ENCODE results near the gene OMA1.

OMA1 gene

GRCh38 chr1:58587667-58588066 is 41.1 kb upstream of the OMA1 start:
- Histone ChIP-seq H3F3A (ENCODE audit: control insufficient read depth, insufficient read depth) (no peaks in the 10 kb centered on the region), H3K9me3 (ENCODE audit: control insufficient read depth, insufficient read depth, low read length) (no peaks in the 10 kb centered on the region), H3K79me2 (ENCODE audit: control insufficient read depth, low read length) (no peaks in the 10 kb centered on the region), H3K4me1 (ENCODE audit: control insufficient read depth, low read length) (peaks cover 5% of the 10 kb centered on the region), H4K20me1 (ENCODE audit: control insufficient read depth, insufficient read depth, low read depth, low read length) (no peaks in the 10 kb centered on the region), H3K27ac (ENCODE audit: low read depth, low read length) (no peak overlapping the region), H3K4me3 (ENCODE audit: low read length) (no peak overlapping the region), H3K27me3 (ENCODE audit: control insufficient read depth, low read length) (peaks cover 3% of the 10 kb centered on the region; the same call in 1 of the 2 replicates), H3K4me2 (ENCODE audit: low read length) (no peak overlapping the region), H3K36me3 (ENCODE audit: control insufficient read depth, low read length) (no peaks in the 10 kb centered on the region), H3K9me2 (replicated peaks; ENCODE audit: control insufficient read depth, low read length) (no peaks in the 10 kb centered on the region)
- no peak for TF ChIP-seq CTCF (IDR thresholded peaks at IDR 0.05; ENCODE audit: low read depth, low read length, poor library complexity, severe bottlenecking)

GRCh38 chr1:58586271-58586670 is 39.7 kb upstream of the OMA1 start:
- Histone ChIP-seq H3F3A (ENCODE audit: control insufficient read depth, insufficient read depth) (no peaks in the 10 kb centered on the region), H3K27ac (ENCODE audit: low read depth, low read length) (no peak overlapping the region), H3K4me2 (ENCODE audit: low read length) (no peak overlapping the region), H3K27me3 (ENCODE audit: control insufficient read depth, low read length) (peaks cover 3% of the 10 kb centered on the region; the same call in 1 of the 2 replicates), H3K9me3 (ENCODE audit: control insufficient read depth, insufficient read depth, low read length) (no peaks in the 10 kb centered on the region), H3K4me1 (ENCODE audit: control insufficient read depth, low read length) (peaks cover 5% of the 10 kb centered on the region), H4K20me1 (ENCODE audit: control insufficient read depth, insufficient read depth, low read depth, low read length) (no peaks in the 10 kb centered on the region), H3K9me2 (replicated peaks; ENCODE audit: control insufficient read depth, low read length) (no peaks in the 10 kb centered on the region), H3K36me3 (ENCODE audit: control insufficient read depth, low read length) (no peaks in the 10 kb centered on the region), H3K4me3 (ENCODE audit: low read length) (no peak overlapping the region), H3K79me2 (ENCODE audit: control insufficient read depth, low read length) (no peaks in the 10 kb centered on the region)
- no peak for TF ChIP-seq CTCF (IDR thresholded peaks at IDR 0.05; ENCODE audit: low read depth, low read length, poor library complexity, severe bottlenecking)
- TF ChIP-seq EZH2phosphoT487 (IDR thresholded peaks at IDR 0.05; ENCODE audit: borderline replicate concordance, low read length): no peak

- Histone ChIP-seq H3K9me3 (ENCODE audit: control insufficient read depth, insufficient read depth, low read length) (no peaks in the 10 kb centered on the region), H3K9me2 (replicated peaks; ENCODE audit: control insufficient read depth, low read length) (no peaks in the 10 kb centered on the region), H3F3A (ENCODE audit: control insufficient read depth, insufficient read depth) (no peaks in the 10 kb centered on the region), H4K20me1 (ENCODE audit: control insufficient read depth, insufficient read depth, low read depth, low read length) (no peaks in the 10 kb centered on the region), H3K36me3 (ENCODE audit: control insufficient read depth, low read length) (no peaks in the 10 kb centered on the region), H3K27me3 (ENCODE audit: control insufficient read depth, low read length) (peaks cover 3% of the 10 kb centered on the region; the same call in 1 of the 2 replicates), H3K4me1 (ENCODE audit: control insufficient read depth, low read length) (peaks cover 5% of the 10 kb centered on the region), H3K4me2 (ENCODE audit: low read length) (no peak overlapping the region), H3K79me2 (ENCODE audit: control insufficient read depth, low read length) (no peaks in the 10 kb centered on the region), H3K27ac (ENCODE audit: low read depth, low read length) (no peak overlapping the region), H3K4me3 (ENCODE audit: low read length) (no peak overlapping the region)
- TF ChIP-seq CTCF (IDR thresholded peaks at IDR 0.05; ENCODE audit: low read depth, low read length, poor library complexity, severe bottlenecking) (no peak), EZH2phosphoT487 (IDR thresholded peaks at IDR 0.05; ENCODE audit: borderline replicate concordance, low read length) (no peak)
Observed at GRCh38 chr1:58585581-58586151, 39.1 kb upstream of the OMA1 start.
